ENCODE data around the gene RUNDC1.
"Not testable (repeated sequence)": the region's sequence is repeated elsewhere in the genome, so short reads cannot be mapped to it uniquely, and the experiment has no call there.

RUNDC1 gene

DNA sequence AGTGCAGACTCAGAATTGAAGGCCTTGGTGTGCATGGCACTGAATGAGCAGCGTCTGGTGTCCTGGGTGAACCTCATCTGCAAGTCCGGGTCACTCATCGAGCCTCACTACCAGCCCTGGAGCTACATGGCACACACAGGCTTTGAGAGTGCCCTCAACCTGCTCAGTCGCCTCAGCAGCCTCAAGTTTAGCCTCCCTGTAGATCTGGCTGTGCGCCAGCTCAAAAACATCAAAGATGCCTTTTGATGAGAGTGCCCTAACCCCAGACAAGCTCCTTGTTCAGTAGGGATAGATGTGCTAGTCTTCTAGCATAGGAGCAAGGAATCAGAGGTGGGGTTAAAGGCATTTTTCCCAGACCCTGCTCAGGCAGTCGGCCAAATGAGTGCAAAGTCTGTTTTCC is 11.1 kb downstream of the RUNDC1 start:
- Histone ChIP-seq H3K9ac (ENCODE audit: low read length) (no peak overlapping the region), H3K27ac (ENCODE audit: low read depth, low read length) (no peak overlapping the region), H2AFZ (ENCODE audit: low read depth, low read length, severe bottlenecking) (no peak overlapping the region), H3K4me3 (ENCODE audit: insufficient read depth, low read length, poor library complexity, severe bottlenecking) (no peak overlapping the region), H3K9me3 (ENCODE audit: insufficient read depth, low read length) (no peaks in the 10 kb centered on the region), H3K4me2 (ENCODE audit: low read depth, low read length, poor library complexity, severe bottlenecking) (no peak overlapping the region), H4K20me1 (ENCODE audit: low read depth, low read length) (no peaks in the 10 kb centered on the region), H3K27me3 (ENCODE audit: low read length) (no peaks in the 10 kb centered on the region), H3F3A (ENCODE audit: insufficient read depth) (peaks cover 8% of the 10 kb centered on the region; the same call in 1 of the 2 replicates), H3K36me3 (ENCODE audit: low read length) (peaks cover 2% of the 10 kb centered on the region; the same call in 1 of the 2 replicates), H3K79me2 (ENCODE audit: insufficient read depth, low read length) (no peaks in the 10 kb centered on the region), H3K9me2 (replicated peaks; ENCODE audit: insufficient read depth, low read length) (no peaks in the 10 kb centered on the region)
- TF ChIP-seq, protein P1, sequence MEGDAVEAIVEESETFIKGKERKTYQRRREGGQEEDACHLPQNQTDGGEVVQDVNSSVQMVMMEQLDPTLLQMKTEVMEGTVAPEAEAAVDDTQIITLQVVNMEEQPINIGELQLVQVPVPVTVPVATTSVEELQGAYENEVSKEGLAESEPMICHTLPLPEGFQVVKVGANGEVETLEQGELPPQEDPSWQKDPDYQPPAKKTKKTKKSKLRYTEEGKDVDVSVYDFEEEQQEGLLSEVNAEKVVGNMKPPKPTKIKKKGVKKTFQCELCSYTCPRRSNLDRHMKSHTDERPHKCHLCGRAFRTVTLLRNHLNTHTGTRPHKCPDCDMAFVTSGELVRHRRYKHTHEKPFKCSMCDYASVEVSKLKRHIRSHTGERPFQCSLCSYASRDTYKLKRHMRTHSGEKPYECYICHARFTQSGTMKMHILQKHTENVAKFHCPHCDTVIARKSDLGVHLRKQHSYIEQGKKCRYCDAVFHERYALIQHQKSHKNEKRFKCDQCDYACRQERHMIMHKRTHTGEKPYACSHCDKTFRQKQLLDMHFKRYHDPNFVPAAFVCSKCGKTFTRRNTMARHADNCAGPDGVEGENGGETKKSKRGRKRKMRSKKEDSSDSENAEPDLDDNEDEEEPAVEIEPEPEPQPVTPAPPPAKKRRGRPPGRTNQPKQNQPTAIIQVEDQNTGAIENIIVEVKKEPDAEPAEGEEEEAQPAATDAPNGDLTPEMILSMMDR (IDR thresholded peaks at IDR 0.05; ENCODE audit: insufficient read depth, low read length, poor library complexity, severe bottlenecking) = no peak
- no peak for TF ChIP-seq EZH2phosphoT487 (conservative IDR thresholded peaks at IDR 0.05; ENCODE audit: low read length)

DNA sequence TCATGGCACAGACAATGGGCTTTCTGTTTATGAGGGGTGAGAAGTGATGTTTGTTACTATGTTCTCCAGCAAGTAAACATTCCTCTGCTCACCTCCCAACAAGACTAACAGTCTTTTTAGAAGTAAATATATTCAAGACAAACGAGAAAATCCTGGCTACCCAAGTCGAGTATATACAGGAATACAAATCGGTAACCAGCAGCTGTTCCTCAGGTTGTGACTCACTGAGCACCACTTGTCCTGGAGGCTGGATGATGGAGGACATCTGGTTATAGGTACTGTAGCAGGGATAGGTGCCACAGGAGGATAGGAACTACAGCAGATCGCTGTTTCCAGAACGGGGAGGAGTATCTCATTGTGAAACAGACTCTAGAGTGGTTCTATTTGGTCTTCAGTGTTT is 12.5 kb downstream of the RUNDC1 start:
- no peak for TF ChIP-seq EZH2phosphoT487 (conservative IDR thresholded peaks at IDR 0.05; ENCODE audit: low read length)
- TF ChIP-seq, protein P1 (IDR thresholded peaks at IDR 0.05; ENCODE audit: insufficient read depth, low read length, poor library complexity, severe bottlenecking) = no peak
- H3K79me2 ChIP-seq (ENCODE audit: insufficient read depth, low read length) = no peaks in the 10 kb centered on the region
- H3K9ac ChIP-seq (ENCODE audit: low read length) = no peak overlapping the region
- H3K27ac ChIP-seq (ENCODE audit: low read depth, low read length) = no peak overlapping the region
- H3K4me2 ChIP-seq (ENCODE audit: low read depth, low read length, poor library complexity, severe bottlenecking) = no peak overlapping the region
- no peak overlapping the region for H3K4me3 ChIP-seq (ENCODE audit: insufficient read depth, low read length, poor library complexity, severe bottlenecking)
- H2AFZ ChIP-seq (ENCODE audit: low read depth, low read length, severe bottlenecking) = no peak overlapping the region
- H3K27me3 ChIP-seq (ENCODE audit: low read length) = no peaks in the 10 kb centered on the region
- H3F3A ChIP-seq (ENCODE audit: insufficient read depth) = peaks cover 8% of the 10 kb centered on the region; the same call in 1 of the 2 replicates
- H3K36me3 ChIP-seq (ENCODE audit: low read length) = peaks cover 2% of the 10 kb centered on the region; the same call in 1 of the 2 replicates
- H3K9me2 ChIP-seq (replicated peaks; ENCODE audit: insufficient read depth, low read length) = no peaks in the 10 kb centered on the region
- H4K20me1 ChIP-seq (ENCODE audit: low read depth, low read length) = no peaks in the 10 kb centered on the region
- no peaks in the 10 kb centered on the region for H3K9me3 ChIP-seq (ENCODE audit: insufficient read depth, low read length)

DNA sequence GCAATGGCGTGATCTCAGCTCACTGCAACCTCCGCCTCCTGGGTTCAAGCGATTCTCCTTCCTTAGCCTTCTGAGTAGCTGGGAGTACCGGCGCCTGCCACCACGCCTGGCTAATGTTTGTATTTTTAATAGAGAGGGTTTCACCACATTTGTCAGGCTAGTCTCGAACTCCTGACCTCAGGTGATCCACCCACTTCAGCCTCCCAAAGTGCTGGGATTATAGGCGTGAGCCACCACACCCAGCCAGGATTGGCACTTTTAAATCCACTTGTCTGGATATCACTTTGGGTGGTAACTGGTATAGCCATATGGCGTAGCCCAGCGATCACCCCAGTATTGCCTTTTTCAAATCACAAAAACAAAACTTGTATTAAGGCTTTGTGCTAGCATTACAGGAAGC is 13.5 kb downstream of the RUNDC1 start:
- not testable (repeated sequence) for H3K27me3 ChIP-seq (ENCODE audit: low read length); H3K9ac ChIP-seq (ENCODE audit: low read length); H3K4me3 ChIP-seq (ENCODE audit: insufficient read depth, low read length, poor library complexity, severe bottlenecking); H2AFZ ChIP-seq (ENCODE audit: low read depth, low read length, severe bottlenecking); H4K20me1 ChIP-seq (ENCODE audit: low read depth, low read length); H3K36me3 ChIP-seq (ENCODE audit: low read length); H3K9me3 ChIP-seq (ENCODE audit: insufficient read depth, low read length); H3K4me2 ChIP-seq (ENCODE audit: low read depth, low read length, poor library complexity, severe bottlenecking); H3K9me2 ChIP-seq (replicated peaks; ENCODE audit: insufficient read depth, low read length); H3K27ac ChIP-seq (ENCODE audit: low read depth, low read length); H3K79me2 ChIP-seq (ENCODE audit: insufficient read depth, low read length)
- peaks cover 11% of the 10 kb centered on the region; the same call in 1 of the 2 replicates for H3F3A ChIP-seq (ENCODE audit: insufficient read depth)

DNA sequence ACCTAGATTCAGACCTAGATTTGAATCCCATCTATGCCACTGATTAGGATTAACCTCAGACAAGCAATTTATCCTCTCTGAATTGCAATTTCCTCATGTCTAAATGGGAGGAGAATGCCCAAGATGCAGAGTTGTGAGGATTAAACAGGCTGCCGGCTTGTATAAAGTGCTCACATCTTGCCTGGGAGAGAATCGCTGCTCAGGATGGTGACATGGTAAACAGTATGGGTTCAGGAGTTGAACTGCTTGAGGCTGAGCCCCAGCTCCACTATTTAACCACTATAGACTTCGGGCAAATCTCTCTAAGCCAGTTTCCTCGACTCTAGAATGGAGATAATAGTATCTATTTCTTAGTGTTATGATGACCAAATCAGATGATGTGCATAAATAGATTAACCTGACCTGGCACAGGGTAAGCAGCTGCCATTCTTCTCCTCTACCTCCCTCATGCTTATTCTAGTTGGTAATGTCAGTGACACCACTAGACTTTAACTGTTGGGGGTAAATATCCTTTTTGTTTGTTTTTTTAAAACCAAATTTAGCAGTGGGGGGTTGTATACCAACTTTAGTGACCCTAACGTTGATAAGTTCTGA is 17.1 kb downstream of the RUNDC1 start:
- peak overlapping the region; percentile 44 for H3K27ac ChIP-seq (ENCODE audit: low read depth, low read length)
- TF ChIP-seq, protein P1 (IDR thresholded peaks at IDR 0.05; ENCODE audit: insufficient read depth, low read length, poor library complexity, severe bottlenecking) = no peak
- TF ChIP-seq EZH2phosphoT487 (conservative IDR thresholded peaks at IDR 0.05; ENCODE audit: low read length) = no peak
- peak overlapping the region; percentile 82 for H3K4me2 ChIP-seq (ENCODE audit: low read depth, low read length, poor library complexity, severe bottlenecking)
- H2AFZ ChIP-seq (ENCODE audit: low read depth, low read length, severe bottlenecking) = peak overlapping the region; percentile 80
- peak overlapping the region; percentile 48 for H3K4me3 ChIP-seq (ENCODE audit: insufficient read depth, low read length, poor library complexity, severe bottlenecking)
- H3K27me3 ChIP-seq (ENCODE audit: low read length) = no peaks in the 10 kb centered on the region
- H3K9me2 ChIP-seq (replicated peaks; ENCODE audit: insufficient read depth, low read length) = no peaks in the 10 kb centered on the region
- H3K36me3 ChIP-seq (ENCODE audit: low read length) = peaks cover 14% of the 10 kb centered on the region
- peaks cover 20% of the 10 kb centered on the region for H3K79me2 ChIP-seq (ENCODE audit: insufficient read depth, low read length)
- peaks cover 27% of the 10 kb centered on the region for H3F3A ChIP-seq (ENCODE audit: insufficient read depth)
- peak overlapping the region; percentile 52 for H3K9ac ChIP-seq (ENCODE audit: low read length)
- H3K9me3 ChIP-seq (ENCODE audit: insufficient read depth, low read length) = no peaks in the 10 kb centered on the region
- peaks cover 5% of the 10 kb centered on the region; the same call in 1 of the 2 replicates for H4K20me1 ChIP-seq (ENCODE audit: low read depth, low read length)

All from SU-DHL-6 (cell line).